HG03521 (cell line): Measurements from ENCODE around the gene HOXB2.
"Not testable (repeated sequence)": the region's sequence is repeated elsewhere in the genome, so short reads cannot be mapped to it uniquely, and the experiment has no call there.

ENCODE experiments used
- ATAC-seq: cut with Tn5 transposase; IDR thresholded peaks from one replicate; pipeline ENCODE4 v1.9.1; 2021; ENCODE audit warnings: mild to moderate bottlenecking, moderate library complexity; ENCODE audit not compliant: unreplicated experiment

The HOXB2 gene

GRCh38 chr17:48517478-48517877 is 27.4 kb downstream of the HOXB2 start:
- ATAC-seq, result no peak

- ATAC-seq, result no peak
These were observed 28.7 kb downstream of the HOXB2 start for GRCh38 chr17:48515925-48516900.

- ATAC-seq, result no peak
These were observed 30.4 kb downstream of the HOXB2 start for GRCh38 chr17:48514477-48514876.

- ATAC-seq, result no peak
These were observed 31.0 kb downstream of the HOXB2 start for GRCh38 chr17:48513666-48514455.

GRCh38 chr17:48513097-48513496 is 31.8 kb downstream of the HOXB2 start:
- ATAC-seq, result no peak

GRCh38 chr17:48510761-48511604 is 33.9 kb downstream of the HOXB2 start:
- ATAC-seq, result peak; percentile 43

- no peak for ATAC-seq
These were observed 34.5 kb downstream of the HOXB2 start for GRCh38 chr17:48510381-48510760.

GRCh38 chr17:48509708-48510107 is 35.2 kb downstream of the HOXB2 start:
- ATAC-seq, result not testable (repeated sequence)

- ATAC-seq, result no peak
These were observed 38.7 kb downstream of the HOXB2 start for GRCh38 chr17:48506246-48506645.

- peak; percentile 74 for ATAC-seq
These were observed 39.1 kb downstream of the HOXB2 start for GRCh38 chr17:48505788-48506187.

- ATAC-seq, result no peak
These were observed 40.0 kb downstream of the HOXB2 start for GRCh38 chr17:48504953-48505352.

- ATAC-seq, result no peak
These were observed 41.2 kb downstream of the HOXB2 start for GRCh38 chr17:48503747-48504146.

- no peak for ATAC-seq
These were observed 42.0 kb downstream of the HOXB2 start for GRCh38 chr17:48502901-48503300.

- no peak for ATAC-seq
These were observed 42.6 kb downstream of the HOXB2 start for GRCh38 chr17:48502312-48502711.

- ATAC-seq, result no peak
These were observed 44.2 kb downstream of the HOXB2 start for GRCh38 chr17:48500435-48501426.

- ATAC-seq, result no peak
These were observed 45.0 kb downstream of the HOXB2 start for GRCh38 chr17:48499735-48500434.

- ATAC-seq, result no peak
These were observed 45.7 kb downstream of the HOXB2 start for GRCh38 chr17:48499248-48499647.

GRCh38 chr17:48498164-48498850 is 46.6 kb downstream of the HOXB2 start:
- no peak for ATAC-seq
